ENCODE results near the gene SAMHD1.
"Not testable (repeated sequence)": the region's sequence is repeated elsewhere in the genome, so short reads cannot be mapped to it uniquely, and the experiment has no call there.

DNA sequence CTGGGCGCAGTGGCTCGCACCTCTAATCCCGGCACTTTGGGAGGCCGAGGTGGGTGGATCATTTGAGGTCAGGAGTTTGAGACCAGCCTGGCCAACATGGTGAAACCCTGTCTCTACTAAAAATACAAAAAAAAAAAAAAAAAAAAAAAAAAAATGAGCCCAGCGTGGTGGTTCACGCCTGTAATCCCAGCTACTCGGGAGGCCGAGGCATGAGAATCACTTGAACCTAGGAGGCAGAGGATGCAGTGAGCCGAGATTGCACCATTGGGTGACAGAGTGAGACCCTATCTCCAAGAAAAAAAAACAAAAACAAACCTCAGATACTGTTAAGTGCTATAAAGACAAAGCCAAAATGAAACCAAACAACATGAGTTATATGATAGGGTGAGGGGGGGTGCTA lies 110.5 kb downstream of the SAMHD1 start:
- TF ChIP-seq, protein P1, sequence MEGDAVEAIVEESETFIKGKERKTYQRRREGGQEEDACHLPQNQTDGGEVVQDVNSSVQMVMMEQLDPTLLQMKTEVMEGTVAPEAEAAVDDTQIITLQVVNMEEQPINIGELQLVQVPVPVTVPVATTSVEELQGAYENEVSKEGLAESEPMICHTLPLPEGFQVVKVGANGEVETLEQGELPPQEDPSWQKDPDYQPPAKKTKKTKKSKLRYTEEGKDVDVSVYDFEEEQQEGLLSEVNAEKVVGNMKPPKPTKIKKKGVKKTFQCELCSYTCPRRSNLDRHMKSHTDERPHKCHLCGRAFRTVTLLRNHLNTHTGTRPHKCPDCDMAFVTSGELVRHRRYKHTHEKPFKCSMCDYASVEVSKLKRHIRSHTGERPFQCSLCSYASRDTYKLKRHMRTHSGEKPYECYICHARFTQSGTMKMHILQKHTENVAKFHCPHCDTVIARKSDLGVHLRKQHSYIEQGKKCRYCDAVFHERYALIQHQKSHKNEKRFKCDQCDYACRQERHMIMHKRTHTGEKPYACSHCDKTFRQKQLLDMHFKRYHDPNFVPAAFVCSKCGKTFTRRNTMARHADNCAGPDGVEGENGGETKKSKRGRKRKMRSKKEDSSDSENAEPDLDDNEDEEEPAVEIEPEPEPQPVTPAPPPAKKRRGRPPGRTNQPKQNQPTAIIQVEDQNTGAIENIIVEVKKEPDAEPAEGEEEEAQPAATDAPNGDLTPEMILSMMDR (IDR thresholded peaks at IDR 0.05): not testable (repeated sequence)
- not testable (repeated sequence) for TF ChIP-seq POLR2A, POLR2AphosphoS5 (IDR thresholded peaks at IDR 0.05)
